Measurements from ENCODE around the gene PER1. TPM values are rescaled to one million over a fixed set of nuclear protein-coding genes. Genes with fewer than 3 reads are reported as not detected.

PER1 gene
- total RNA-seq, 1 donor from 2014 or later: 21.9 TPM

GRCh38 chr17:8159032-8159400 is 6.8 kb upstream of the PER1 start:
- no peak for DNase-seq (ENCODE audit: low read depth)
- H3K36me3 ChIP-seq (ENCODE audit: control insufficient read depth, insufficient read depth, low read length): peaks cover 12% of the 10 kb centered on the region
- FAIRE-seq: no peak
- no peak overlapping the region for H3K4me3 ChIP-seq (ENCODE audit: low read depth, low read length)
- no peaks in the 10 kb centered on the region for H3K27me3 ChIP-seq (ENCODE audit: control insufficient read depth, insufficient read depth, low read length)
- TF ChIP-seq CTCF (IDR thresholded peaks at IDR 0.05; ENCODE audit: insufficient read depth, low read length, severe bottlenecking): no peak

DNA sequence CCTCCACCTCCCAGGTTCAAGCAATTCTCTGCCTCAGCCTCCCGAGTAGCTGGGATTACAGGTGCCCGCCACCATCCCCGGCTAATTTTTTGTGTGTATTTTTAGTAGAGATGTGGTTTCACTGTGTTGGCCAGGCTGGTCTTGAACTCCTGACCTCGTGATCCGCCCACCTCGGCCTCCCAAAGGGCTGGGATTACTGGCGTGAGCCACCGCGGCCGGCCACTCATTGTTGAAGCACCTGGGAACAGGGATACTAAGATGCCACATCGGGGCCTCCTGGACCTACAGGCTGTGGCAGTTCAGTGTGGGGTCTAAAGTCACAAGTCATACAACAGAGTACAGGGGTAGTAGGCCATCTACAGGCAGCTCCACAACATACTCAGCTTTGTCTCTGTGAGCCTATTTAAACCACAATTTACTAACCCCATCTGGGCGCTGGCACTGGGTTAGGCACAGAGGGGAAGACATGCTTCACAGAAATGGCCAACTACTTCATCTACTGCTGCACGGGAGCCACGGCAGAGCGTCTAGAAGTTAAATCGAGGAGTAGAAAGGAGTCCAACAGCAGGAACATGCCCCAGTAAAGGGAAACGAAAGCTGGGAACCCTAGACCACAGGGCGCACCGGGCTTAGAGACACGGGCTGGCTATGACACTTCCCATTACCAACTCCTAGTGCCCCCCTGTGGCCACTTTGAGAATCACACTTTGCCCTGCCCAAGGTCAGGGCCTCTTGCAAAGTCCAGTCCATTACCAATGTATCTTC is 6.2 kb upstream of the PER1 start:
- no peak for FAIRE-seq
- TF ChIP-seq CTCF (IDR thresholded peaks at IDR 0.05; ENCODE audit: insufficient read depth, low read length, severe bottlenecking): peak; percentile 87
- Histone ChIP-seq H3K36me3 (ENCODE audit: control insufficient read depth, insufficient read depth, low read length) (peaks cover 12% of the 10 kb centered on the region), H3K27me3 (ENCODE audit: control insufficient read depth, insufficient read depth, low read length) (no peaks in the 10 kb centered on the region), H3K4me3 (ENCODE audit: low read depth, low read length) (no peak overlapping the region)
- DNase-seq (ENCODE audit: low read depth): peak; percentile 74

- H3K36me3 ChIP-seq (ENCODE audit: control insufficient read depth, insufficient read depth, low read length): peaks cover 22% of the 10 kb centered on the region
- H3K27me3 ChIP-seq (ENCODE audit: control insufficient read depth, insufficient read depth, low read length): no peaks in the 10 kb centered on the region
- peak overlapping the region; percentile 88 for H3K4me3 ChIP-seq (ENCODE audit: low read depth, low read length)
- peak; percentile 3 for TF ChIP-seq CTCF (IDR thresholded peaks at IDR 0.05; ENCODE audit: insufficient read depth, low read length, severe bottlenecking)
- FAIRE-seq: peak; percentile 73
- peak; percentile 100 for DNase-seq (ENCODE audit: low read depth)
Measured at GRCh38 chr17:8156246-8156992, 4.2 kb upstream of the PER1 start.

- H3K27me3 ChIP-seq (ENCODE audit: control insufficient read depth, insufficient read depth, low read length): no peaks in the 10 kb centered on the region
- H3K36me3 ChIP-seq (ENCODE audit: control insufficient read depth, insufficient read depth, low read length): peaks cover 22% of the 10 kb centered on the region
- no peak for TF ChIP-seq CTCF (IDR thresholded peaks at IDR 0.05; ENCODE audit: insufficient read depth, low read length, severe bottlenecking)
- H3K4me3 ChIP-seq (ENCODE audit: low read depth, low read length): peak overlapping the region; percentile 88
- FAIRE-seq: no peak
- DNase-seq (ENCODE audit: low read depth): no peak
Measured at GRCh38 chr17:8155996-8156245, 3.7 kb upstream of the PER1 start.

GRCh38 chr17:8155231-8155995 is 3.2 kb upstream of the PER1 start:
- FAIRE-seq (no peak), DNase-seq (ENCODE audit: low read depth) (peak; percentile 27)
- Histone ChIP-seq H3K4me3 (ENCODE audit: low read depth, low read length) (peak overlapping the region; percentile 88), H3K36me3 (ENCODE audit: control insufficient read depth, insufficient read depth, low read length) (peaks cover 24% of the 10 kb centered on the region), H3K27me3 (ENCODE audit: control insufficient read depth, insufficient read depth, low read length) (no peaks in the 10 kb centered on the region)
- TF ChIP-seq CTCF (IDR thresholded peaks at IDR 0.05; ENCODE audit: insufficient read depth, low read length, severe bottlenecking): no peak
